ENCODE data around the gene IRS2. TPM values are rescaled to one million over a fixed set of nuclear protein-coding genes. Genes with fewer than 3 reads are reported as not detected.

The IRS2 gene
- total and polyA plus RNA-seq, 2 donors = 6.5 to 11.3 TPM

DNA sequence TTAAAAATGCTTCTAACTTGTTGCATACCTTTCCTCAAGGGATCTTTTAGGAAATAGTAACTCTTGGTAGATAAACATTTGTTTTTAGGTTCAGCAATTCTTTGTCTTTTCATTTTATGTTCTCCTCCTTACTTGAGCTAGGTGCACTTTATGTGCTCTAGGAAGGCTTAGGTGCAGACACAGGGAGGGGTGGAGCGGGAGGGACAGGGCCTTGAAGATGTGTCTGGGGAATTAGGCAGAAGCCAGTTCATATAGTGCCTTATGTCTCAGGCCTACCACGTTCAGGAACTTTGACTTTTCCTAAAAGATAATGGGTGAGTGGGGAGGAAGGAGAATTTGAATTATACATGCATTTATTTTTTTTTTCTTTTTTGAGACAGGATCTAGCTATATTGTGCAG lies 37.7 kb downstream of the IRS2 start:
- WGBS = 64% methylated on average over 2 of the region's 2 CpGs
- H3K36me3 ChIP-seq (ENCODE audit: insufficient read depth) = no peaks in the 10 kb centered on the region
- no peak overlapping the region for H3K27ac ChIP-seq (ENCODE audit: low read depth)
- DNase-seq (ENCODE audit: extremely low spot score) = no peak
- no peak overlapping the region for H3K4me3 ChIP-seq (ENCODE audit: low read depth, low read length)
- H3K4me1 ChIP-seq (ENCODE audit: insufficient read depth) = no peaks in the 10 kb centered on the region

DNA sequence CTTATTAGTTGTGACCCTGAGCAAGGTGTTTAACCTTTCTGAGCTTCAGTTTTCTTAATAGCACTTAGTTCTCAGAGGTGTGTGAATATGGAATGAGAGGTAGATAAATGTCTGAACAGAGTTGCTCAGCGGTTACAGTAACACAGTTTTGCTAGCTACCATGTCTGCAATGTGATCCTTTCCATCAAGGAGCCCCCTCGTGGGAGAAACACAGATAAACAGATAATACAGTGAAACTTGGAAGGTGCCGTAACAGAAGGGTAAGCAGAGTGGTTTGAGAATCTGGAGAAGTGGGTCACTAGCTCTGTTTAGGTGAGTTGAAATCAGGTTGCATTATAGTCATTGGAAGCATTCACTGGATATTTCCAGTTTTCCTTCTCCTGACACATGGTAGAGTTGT lies 38.9 kb downstream of the IRS2 start:
- no peaks in the 10 kb centered on the region for H3K36me3 ChIP-seq (ENCODE audit: insufficient read depth)
- H3K4me3 ChIP-seq (ENCODE audit: low read depth, low read length) = no peak overlapping the region
- no peak overlapping the region for H3K27ac ChIP-seq (ENCODE audit: low read depth)
- WGBS = 73% methylated on average over 3 of the region's 3 CpGs
- H3K4me1 ChIP-seq (ENCODE audit: insufficient read depth) = no peaks in the 10 kb centered on the region
- DNase-seq (ENCODE audit: extremely low spot score) = no peak

DNA sequence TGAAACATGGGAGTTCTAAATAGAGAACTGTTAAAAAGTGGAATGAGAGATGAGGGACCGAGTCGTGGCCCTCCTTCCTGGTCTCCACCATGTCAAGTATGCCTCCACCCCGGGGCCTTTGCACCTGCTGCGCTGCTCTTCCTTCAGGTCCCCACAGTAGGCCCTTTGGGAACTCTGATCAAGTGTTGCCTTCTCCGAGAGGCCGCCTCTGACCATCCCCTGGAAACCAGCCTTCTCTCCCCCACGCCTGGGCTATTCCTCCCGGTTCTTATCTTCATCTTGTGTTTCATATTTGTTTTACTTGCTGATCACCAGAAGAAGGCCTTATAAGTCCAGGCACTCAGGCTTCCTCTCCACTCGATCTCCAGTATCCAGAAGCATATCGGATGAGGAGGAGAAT lies 40.0 kb downstream of the IRS2 start:
- Histone ChIP-seq H3K27ac (ENCODE audit: low read depth) (no peak overlapping the region), H3K4me1 (ENCODE audit: insufficient read depth) (no peaks in the 10 kb centered on the region), H3K4me3 (ENCODE audit: low read depth, low read length) (no peak overlapping the region), H3K36me3 (ENCODE audit: insufficient read depth) (no peaks in the 10 kb centered on the region)
- WGBS = 91% methylated on average over 10 of the region's 10 CpGs
- no peak for DNase-seq (ENCODE audit: extremely low spot score)

DNA sequence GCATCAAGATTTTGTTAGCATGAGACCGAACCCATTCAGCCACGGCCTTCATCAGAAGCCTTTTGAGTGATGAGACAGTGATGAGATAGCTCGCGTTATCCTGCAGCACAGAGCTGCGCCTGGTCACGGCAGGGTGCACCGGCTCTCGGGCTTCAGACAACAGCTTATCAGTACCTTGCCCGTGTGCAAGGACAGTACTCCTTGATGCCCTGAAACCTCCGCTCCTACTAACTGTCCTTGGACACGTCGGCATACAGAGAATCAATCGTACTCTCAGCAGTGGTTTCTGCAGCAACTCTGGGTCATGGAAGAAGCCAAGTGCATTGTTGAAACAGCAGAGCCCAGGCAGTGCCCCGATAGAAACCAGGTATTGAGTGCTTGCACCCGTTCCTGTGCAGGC lies 40.7 kb downstream of the IRS2 start:
- Histone ChIP-seq H3K4me1 (ENCODE audit: insufficient read depth) (no peaks in the 10 kb centered on the region), H3K4me3 (ENCODE audit: low read depth, low read length) (no peak overlapping the region), H3K36me3 (ENCODE audit: insufficient read depth) (no peaks in the 10 kb centered on the region), H3K27ac (ENCODE audit: low read depth) (no peak overlapping the region)
- 94% methylated on average over 15 of the region's 15 CpGs for WGBS
- DNase-seq (ENCODE audit: extremely low spot score) = no peak

DNA sequence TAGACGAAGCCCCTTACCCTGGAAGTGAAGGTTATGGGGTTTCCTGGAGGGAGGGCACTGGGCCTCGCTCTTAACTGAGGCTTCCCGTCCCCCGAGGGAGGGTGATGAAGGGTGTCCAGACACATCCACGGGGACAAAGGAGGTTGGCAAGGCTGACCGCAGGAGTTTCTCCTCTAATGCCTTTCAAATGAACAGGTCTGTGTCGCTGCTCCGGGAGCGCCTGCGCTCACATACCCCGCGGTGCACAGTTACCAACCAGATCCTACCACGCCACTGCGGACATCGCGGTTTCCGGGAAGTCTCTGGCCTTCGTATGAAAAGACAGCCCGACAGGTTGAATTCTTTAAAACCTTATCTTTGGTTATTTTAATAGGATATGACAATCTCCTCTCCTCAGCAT lies 41.3 kb downstream of the IRS2 start:
- no peak overlapping the region for H3K27ac ChIP-seq (ENCODE audit: low read depth)
- WGBS = 89% methylated on average over 19 of the region's 19 CpGs
- H3K4me1 ChIP-seq (ENCODE audit: insufficient read depth) = no peaks in the 10 kb centered on the region
- no peaks in the 10 kb centered on the region for H3K36me3 ChIP-seq (ENCODE audit: insufficient read depth)
- no peak overlapping the region for H3K4me3 ChIP-seq (ENCODE audit: low read depth, low read length)
- no peak for DNase-seq (ENCODE audit: extremely low spot score)

DNA sequence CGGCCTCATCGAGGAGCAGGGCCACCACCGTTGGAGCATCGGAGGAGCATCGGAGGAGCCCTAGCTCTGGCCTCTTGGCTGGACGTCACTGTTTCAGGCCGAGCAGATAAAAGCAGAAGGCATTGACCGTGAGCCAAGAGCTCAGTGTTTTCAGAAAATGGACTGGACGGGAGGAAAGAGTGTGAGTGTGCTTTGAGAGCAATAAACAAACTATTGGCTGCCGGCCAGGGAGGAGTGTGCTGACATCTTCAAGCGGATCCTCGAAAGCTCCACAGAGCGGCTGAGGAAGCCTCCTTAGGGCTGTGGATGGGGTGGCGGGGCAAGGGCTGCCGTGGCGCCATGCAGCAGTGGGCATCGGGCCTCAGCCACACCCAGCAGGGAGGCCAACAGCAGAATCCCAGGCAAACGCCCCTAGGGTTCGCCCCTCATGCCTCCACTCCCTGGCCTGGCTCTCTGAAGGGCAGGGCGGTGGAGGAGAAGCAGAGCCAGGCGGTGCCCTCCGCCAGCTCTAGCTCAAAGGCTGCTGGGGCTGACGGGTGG lies 41.8 kb downstream of the IRS2 start:
- Histone ChIP-seq H3K4me3 (ENCODE audit: low read depth, low read length) (no peak overlapping the region), H3K4me1 (ENCODE audit: insufficient read depth) (no peaks in the 10 kb centered on the region), H3K36me3 (ENCODE audit: insufficient read depth) (no peaks in the 10 kb centered on the region), H3K27ac (ENCODE audit: low read depth) (no peak overlapping the region)
- WGBS = 26% methylated on average over 23 of the region's 23 CpGs
- peak; percentile 72 for DNase-seq (ENCODE audit: extremely low spot score)

DNA sequence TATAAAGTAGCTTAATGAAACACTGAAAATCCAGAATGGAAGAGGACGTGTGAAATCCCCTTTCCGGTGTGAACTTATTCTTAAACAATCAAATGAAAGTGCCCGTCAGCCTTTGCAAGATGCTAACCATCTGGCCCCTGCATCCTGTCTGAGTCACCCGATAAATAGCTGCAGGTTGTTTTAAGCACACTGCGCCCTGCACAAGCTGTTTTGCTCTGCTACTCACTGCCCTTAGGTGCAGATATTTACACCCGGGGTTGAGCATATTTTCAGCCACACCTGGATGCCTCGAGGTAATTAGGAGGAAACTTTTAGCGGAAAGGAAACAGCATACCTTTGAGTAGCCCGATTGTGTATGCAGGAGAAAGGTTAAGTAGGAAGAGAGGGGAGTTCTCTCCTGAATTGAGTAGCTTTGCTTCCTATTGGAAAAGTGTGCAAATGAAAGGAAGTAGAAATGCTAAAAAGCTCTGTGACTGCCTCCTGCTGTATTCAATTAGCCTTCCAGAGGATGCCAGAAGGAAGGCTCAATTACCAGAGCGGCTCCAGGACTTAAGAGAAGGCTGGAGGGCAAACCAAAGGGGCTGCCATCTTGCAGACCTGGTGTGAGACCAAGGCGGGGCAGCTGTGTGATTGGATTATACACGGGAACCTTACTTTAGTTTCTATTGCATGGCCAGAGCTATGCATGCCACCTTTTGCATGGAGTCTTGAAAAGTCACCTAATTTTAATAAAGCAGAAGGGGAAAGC lies 42.5 kb downstream of the IRS2 start:
- peak; percentile 17 for DNase-seq (ENCODE audit: extremely low spot score)
- no peaks in the 10 kb centered on the region for H3K4me1 ChIP-seq (ENCODE audit: insufficient read depth)
- H3K36me3 ChIP-seq (ENCODE audit: insufficient read depth) = no peaks in the 10 kb centered on the region
- H3K27ac ChIP-seq (ENCODE audit: low read depth) = no peak overlapping the region
- 56% methylated on average over 12 of the region's 12 CpGs for WGBS
- no peak overlapping the region for H3K4me3 ChIP-seq (ENCODE audit: low read depth, low read length)

DNA sequence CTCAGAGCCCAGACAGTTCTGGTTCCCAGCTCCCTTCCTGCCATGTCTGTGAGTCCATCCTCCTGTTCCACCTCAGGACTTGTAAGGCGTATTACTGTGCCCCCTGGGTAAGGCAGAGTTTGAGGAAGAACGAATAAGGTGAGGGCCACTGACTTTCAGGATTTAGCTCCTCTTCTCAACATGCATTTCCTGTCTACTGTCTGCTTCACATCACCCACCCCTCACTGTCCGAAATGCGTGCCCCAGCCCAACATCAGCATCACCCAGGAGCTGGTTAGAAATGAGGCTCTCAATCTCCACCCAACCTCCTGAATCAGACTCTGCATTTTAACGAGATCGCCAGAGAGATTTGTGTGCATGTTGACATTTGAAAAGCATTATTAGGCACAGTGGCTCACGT lies 44.4 kb downstream of the IRS2 start:
- 77% methylated on average over 7 of the region's 7 CpGs for WGBS
- no peak for DNase-seq (ENCODE audit: extremely low spot score)
- H3K27ac ChIP-seq (ENCODE audit: low read depth) = no peak overlapping the region
- H3K4me3 ChIP-seq (ENCODE audit: low read depth, low read length) = no peak overlapping the region
- no peaks in the 10 kb centered on the region for H3K36me3 ChIP-seq (ENCODE audit: insufficient read depth)
- no peaks in the 10 kb centered on the region for H3K4me1 ChIP-seq (ENCODE audit: insufficient read depth)

DNA sequence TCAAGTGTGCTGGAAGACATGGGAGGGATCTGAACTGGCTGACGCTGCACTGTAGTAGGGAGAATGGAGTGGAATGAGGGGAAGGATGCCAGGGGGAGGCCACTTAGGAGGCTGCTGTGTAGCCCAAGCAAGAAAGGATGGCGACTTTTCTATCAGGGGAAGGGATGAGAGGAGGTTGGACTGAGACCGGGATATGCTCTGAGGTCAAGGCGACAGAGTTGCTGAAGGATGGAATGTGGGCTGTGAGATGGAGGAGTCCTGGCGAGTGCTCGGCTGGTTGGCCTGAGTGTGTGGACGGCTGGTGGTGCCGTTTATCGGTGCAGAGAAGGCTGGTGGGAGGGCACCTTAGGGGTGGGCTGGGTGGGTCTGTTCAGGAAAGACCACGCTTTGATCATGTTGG lies 45.7 kb downstream of the IRS2 start:
- no peaks in the 10 kb centered on the region for H3K36me3 ChIP-seq (ENCODE audit: insufficient read depth)
- H3K4me3 ChIP-seq (ENCODE audit: low read depth, low read length) = no peak overlapping the region
- WGBS = 94% methylated on average over 10 of the region's 10 CpGs
- DNase-seq (ENCODE audit: extremely low spot score) = no peak
- no peaks in the 10 kb centered on the region for H3K4me1 ChIP-seq (ENCODE audit: insufficient read depth)
- no peak overlapping the region for H3K27ac ChIP-seq (ENCODE audit: low read depth)

DNA sequence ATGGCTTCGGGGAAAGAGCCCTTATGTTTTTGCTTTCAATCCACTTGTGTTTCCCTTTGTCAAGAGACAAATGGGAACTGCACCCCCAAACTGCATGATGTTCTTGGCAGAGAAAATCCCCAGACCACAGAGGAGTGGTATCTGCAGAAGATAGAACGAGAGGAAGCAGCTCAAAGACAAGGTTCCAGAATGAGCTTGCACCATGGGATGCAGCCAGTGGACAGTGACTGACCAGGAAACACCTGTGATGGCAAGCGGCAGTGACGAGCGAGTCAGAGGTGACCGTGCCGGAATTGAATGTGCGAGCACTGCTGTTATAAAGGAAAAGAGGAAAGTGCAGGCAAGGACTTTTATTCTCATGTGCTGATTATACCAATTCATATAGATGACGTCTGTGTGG lies 46.3 kb downstream of the IRS2 start:
- no peak for DNase-seq (ENCODE audit: extremely low spot score)
- Histone ChIP-seq H3K4me1 (ENCODE audit: insufficient read depth) (no peaks in the 10 kb centered on the region), H3K27ac (ENCODE audit: low read depth) (no peak overlapping the region), H3K36me3 (ENCODE audit: insufficient read depth) (no peaks in the 10 kb centered on the region), H3K4me3 (ENCODE audit: low read depth, low read length) (no peak overlapping the region)
- WGBS = 71% methylated on average over 9 of the region's 9 CpGs

DNA sequence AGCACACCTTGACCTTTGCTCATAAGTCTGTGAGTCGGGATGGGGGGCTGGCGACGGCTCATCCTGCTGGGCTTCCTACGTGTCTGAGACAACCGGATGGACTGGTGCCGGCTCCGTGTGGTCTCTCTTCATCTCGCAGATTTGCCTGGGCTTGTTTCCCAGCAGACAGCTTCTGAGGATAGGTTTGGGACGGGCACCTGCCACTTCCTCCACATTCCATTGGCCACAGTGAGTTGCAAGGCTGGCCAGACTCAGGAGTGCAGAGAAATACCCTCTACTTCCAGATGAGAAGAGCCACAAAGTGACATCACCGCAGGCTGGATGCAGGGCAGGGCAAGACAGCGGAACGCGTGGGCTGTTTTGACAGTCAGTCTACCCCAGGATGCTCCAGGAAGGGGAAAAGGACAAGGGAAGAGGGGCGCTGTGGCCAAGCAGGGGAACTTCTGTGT lies 48.1 kb downstream of the IRS2 start:
- Histone ChIP-seq H3K4me1 (ENCODE audit: insufficient read depth) (no peaks in the 10 kb centered on the region), H3K27ac (ENCODE audit: low read depth) (no peak overlapping the region), H3K36me3 (ENCODE audit: insufficient read depth) (no peaks in the 10 kb centered on the region), H3K4me3 (ENCODE audit: low read depth, low read length) (no peak overlapping the region)
- 71% methylated on average over 14 of the region's 14 CpGs for WGBS
- DNase-seq (ENCODE audit: extremely low spot score) = no peak

DNA sequence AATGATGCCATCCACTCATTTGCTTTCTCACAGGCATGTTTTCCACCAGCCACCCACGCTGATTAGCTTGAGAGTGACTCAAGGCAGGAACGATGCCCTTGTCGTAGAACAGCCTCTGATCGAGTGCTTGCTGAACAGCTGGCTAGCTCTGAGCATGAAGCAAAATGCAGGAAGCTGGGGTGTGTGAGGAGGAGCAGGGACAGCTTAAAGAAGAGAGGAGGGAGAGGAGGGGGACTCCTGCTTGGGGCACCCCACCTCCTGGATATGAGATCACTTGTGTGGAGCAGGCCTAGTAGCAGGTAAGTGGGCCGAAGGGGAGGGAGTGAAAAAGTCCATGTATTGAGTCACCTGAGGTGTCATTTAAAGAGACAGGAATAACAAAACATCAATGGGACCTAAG lies 48.8 kb downstream of the IRS2 start:
- no peak overlapping the region for H3K27ac ChIP-seq (ENCODE audit: low read depth)
- no peak overlapping the region for H3K4me3 ChIP-seq (ENCODE audit: low read depth, low read length)
- no peaks in the 10 kb centered on the region for H3K4me1 ChIP-seq (ENCODE audit: insufficient read depth)
- no peaks in the 10 kb centered on the region for H3K36me3 ChIP-seq (ENCODE audit: insufficient read depth)
- 61% methylated on average over 5 of the region's 5 CpGs for WGBS
- DNase-seq (ENCODE audit: extremely low spot score) = no peak

DNA sequence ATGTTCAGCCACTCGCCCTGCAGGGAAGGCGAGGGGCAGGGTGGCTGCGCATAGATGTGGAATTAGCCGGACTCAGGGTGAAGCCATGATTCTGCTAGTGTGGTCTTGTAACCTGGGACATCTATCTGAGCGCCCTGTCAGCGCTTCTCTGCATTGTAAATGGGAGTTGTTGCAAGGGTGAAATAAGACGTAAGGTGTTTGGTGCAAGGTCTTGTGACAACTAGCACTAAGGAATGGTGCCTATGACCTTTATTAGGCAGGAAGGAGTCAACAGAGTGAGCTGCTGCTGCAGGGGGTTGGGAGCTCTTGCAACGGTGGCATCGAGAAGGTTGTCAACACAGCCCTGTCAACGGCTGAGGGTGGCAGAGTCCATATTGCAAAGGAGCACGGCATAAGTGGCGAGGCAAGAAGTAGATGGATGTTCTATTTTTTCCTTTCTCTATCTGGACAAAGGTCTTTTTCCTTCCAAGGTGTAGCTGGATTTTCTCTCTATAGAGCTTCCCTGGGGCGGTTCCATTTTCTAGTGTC lies 49.3 kb downstream of the IRS2 start:
- WGBS = 80% methylated on average over 13 of the region's 13 CpGs
- Histone ChIP-seq H3K36me3 (ENCODE audit: insufficient read depth) (no peaks in the 10 kb centered on the region), H3K4me1 (ENCODE audit: insufficient read depth) (no peaks in the 10 kb centered on the region), H3K27ac (ENCODE audit: low read depth) (no peak overlapping the region), H3K4me3 (ENCODE audit: low read depth, low read length) (no peak overlapping the region)
- DNase-seq (ENCODE audit: extremely low spot score) = no peak

DNA sequence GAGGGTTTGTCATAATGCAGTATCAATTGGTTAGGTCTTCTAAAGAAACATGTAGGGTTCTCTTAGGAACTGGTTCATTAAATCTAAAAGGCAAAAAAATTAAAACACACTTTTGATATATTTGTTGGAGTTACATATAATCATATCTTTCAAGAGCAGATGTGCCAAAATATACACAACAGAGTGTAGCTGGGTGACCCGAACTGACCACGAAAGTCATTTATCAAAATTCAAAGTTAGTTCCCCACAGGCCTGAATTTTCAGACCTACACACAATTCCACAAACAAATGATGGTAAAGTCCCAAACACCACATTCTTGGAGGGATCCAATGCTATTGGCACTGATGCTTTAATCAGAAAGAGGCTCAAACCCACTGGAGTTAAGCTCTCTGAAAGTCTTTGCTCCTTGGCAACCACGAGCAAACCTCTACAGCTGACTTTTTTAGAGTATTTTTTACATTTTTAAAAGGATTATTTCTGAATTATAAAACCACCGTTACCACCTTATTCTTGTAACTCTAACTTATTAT lies 50.9 kb downstream of the IRS2 start:
- Histone ChIP-seq H3K27ac (ENCODE audit: low read depth) (no peak overlapping the region), H3K4me3 (ENCODE audit: low read depth, low read length) (no peak overlapping the region), H3K36me3 (ENCODE audit: insufficient read depth) (no peaks in the 10 kb centered on the region), H3K4me1 (ENCODE audit: insufficient read depth) (no peaks in the 10 kb centered on the region)
- 64% methylated on average over 4 of the region's 4 CpGs for WGBS
- no peak for DNase-seq (ENCODE audit: extremely low spot score)
